ENCODE results near the gene PIK3C2G.
"Not testable (repeated sequence)": the region's sequence is repeated elsewhere in the genome, so short reads cannot be mapped to it uniquely, and the experiment has no call there.

The PIK3C2G gene

GRCh38 chr12:18254081-18254480 is 7.2 kb upstream of the PIK3C2G start:
- Histone ChIP-seq H3K36me3 (ENCODE audit: insufficient read depth, low read length) (no peaks in the 10 kb centered on the region), H3K4me1 (ENCODE audit: insufficient read depth, low read length) (no peaks in the 10 kb centered on the region), H3K4me3 (ENCODE audit: low read depth in 1 of 2, low read length in 2 of 2) (no peak overlapping the region), H3K9ac (ENCODE audit: low read length) (no peak overlapping the region), H3K27me3 (ENCODE audit: control insufficient read depth in 1 of 2, insufficient read depth in 2 of 2, low read length in 2 of 2) (no peaks in the 10 kb centered on the region), H3K27ac (ENCODE audit: low read depth, low read length) (no peak overlapping the region), H3K9me3 (ENCODE audit: low read length) (no peaks in the 10 kb centered on the region)

GRCh38 chr12:18255004-18255403 is 6.3 kb upstream of the PIK3C2G start:
- not testable (repeated sequence) for H3K4me1 ChIP-seq (ENCODE audit: insufficient read depth, low read length); H3K9ac ChIP-seq (ENCODE audit: low read length); H3K9me3 ChIP-seq (ENCODE audit: low read length); H3K27ac ChIP-seq (ENCODE audit: low read depth, low read length); H3K4me3 ChIP-seq (ENCODE audit: low read depth in 1 of 2, low read length in 2 of 2); H3K36me3 ChIP-seq (ENCODE audit: insufficient read depth, low read length); H3K27me3 ChIP-seq (ENCODE audit: control insufficient read depth in 1 of 2, insufficient read depth in 2 of 2, low read length in 2 of 2)

- Histone ChIP-seq H3K9me3 (ENCODE audit: low read length) (no peaks in the 10 kb centered on the region), H3K4me3 (ENCODE audit: low read depth in 1 of 2, low read length in 2 of 2) (no peak overlapping the region), H3K36me3 (ENCODE audit: insufficient read depth, low read length) (no peaks in the 10 kb centered on the region), H3K27ac (ENCODE audit: low read depth, low read length) (no peak overlapping the region), H3K4me1 (ENCODE audit: insufficient read depth, low read length) (no peaks in the 10 kb centered on the region), H3K27me3 (ENCODE audit: control insufficient read depth in 1 of 2, insufficient read depth in 2 of 2, low read length in 2 of 2) (no peaks in the 10 kb centered on the region), H3K9ac (ENCODE audit: low read length) (no peak overlapping the region)
Observed at GRCh38 chr12:18257251-18257650, 4.1 kb upstream of the PIK3C2G start.

GRCh38 chr12:18258929-18259328 is 2.4 kb upstream of the PIK3C2G start:
- H3K9ac ChIP-seq (ENCODE audit: low read length), result no peak overlapping the region
- no peaks in the 10 kb centered on the region for H3K36me3 ChIP-seq (ENCODE audit: insufficient read depth, low read length)
- H3K9me3 ChIP-seq (ENCODE audit: low read length), result no peaks in the 10 kb centered on the region
- H3K4me3 ChIP-seq (ENCODE audit: low read depth in 1 of 2, low read length in 2 of 2), result no peak overlapping the region
- H3K27me3 ChIP-seq (ENCODE audit: control insufficient read depth in 1 of 2, insufficient read depth in 2 of 2, low read length in 2 of 2), result no peaks in the 10 kb centered on the region
- H3K27ac ChIP-seq (ENCODE audit: low read depth, low read length), result no peak overlapping the region
- no peaks in the 10 kb centered on the region for H3K4me1 ChIP-seq (ENCODE audit: insufficient read depth, low read length)

- Histone ChIP-seq H3K9ac (ENCODE audit: low read length) (no peak overlapping the region), H3K4me1 (ENCODE audit: insufficient read depth, low read length) (no peaks in the 10 kb centered on the region), H3K27ac (ENCODE audit: low read depth, low read length) (no peak overlapping the region), H3K27me3 (ENCODE audit: control insufficient read depth in 1 of 2, insufficient read depth in 2 of 2, low read length in 2 of 2) (no peaks in the 10 kb centered on the region), H3K4me3 (ENCODE audit: low read depth in 1 of 2, low read length in 2 of 2) (no peak overlapping the region), H3K36me3 (ENCODE audit: insufficient read depth, low read length) (no peaks in the 10 kb centered on the region), H3K9me3 (ENCODE audit: low read length) (no peaks in the 10 kb centered on the region)
Observed at GRCh38 chr12:18259906-18260682, 1.2 kb upstream of the PIK3C2G start.

GRCh38 chr12:18261906-18262305 is 588 bp downstream of the PIK3C2G start:
- no peaks in the 10 kb centered on the region for H3K36me3 ChIP-seq (ENCODE audit: insufficient read depth, low read length)
- H3K9ac ChIP-seq (ENCODE audit: low read length), result no peak overlapping the region
- no peaks in the 10 kb centered on the region for H3K9me3 ChIP-seq (ENCODE audit: low read length)
- H3K27me3 ChIP-seq (ENCODE audit: control insufficient read depth in 1 of 2, insufficient read depth in 2 of 2, low read length in 2 of 2), result no peaks in the 10 kb centered on the region
- H3K27ac ChIP-seq (ENCODE audit: low read depth, low read length), result no peak overlapping the region
- no peak overlapping the region for H3K4me3 ChIP-seq (ENCODE audit: low read depth in 1 of 2, low read length in 2 of 2)
- H3K4me1 ChIP-seq (ENCODE audit: insufficient read depth, low read length), result no peaks in the 10 kb centered on the region

- Histone ChIP-seq H3K36me3 (ENCODE audit: insufficient read depth, low read length) (no peaks in the 10 kb centered on the region), H3K27ac (ENCODE audit: low read depth, low read length) (no peak overlapping the region), H3K4me3 (ENCODE audit: low read depth in 1 of 2, low read length in 2 of 2) (no peak overlapping the region), H3K9me3 (ENCODE audit: low read length) (no peaks in the 10 kb centered on the region), H3K27me3 (ENCODE audit: control insufficient read depth in 1 of 2, insufficient read depth in 2 of 2, low read length in 2 of 2) (no peaks in the 10 kb centered on the region), H3K9ac (ENCODE audit: low read length) (no peak overlapping the region), H3K4me1 (ENCODE audit: insufficient read depth, low read length) (no peaks in the 10 kb centered on the region)
Observed at GRCh38 chr12:18262514-18262913, 1.2 kb downstream of the PIK3C2G start.

GRCh38 chr12:18264581-18265075 is 3.3 kb downstream of the PIK3C2G start:
- H3K27ac ChIP-seq (ENCODE audit: low read depth, low read length), result no peak overlapping the region
- H3K9ac ChIP-seq (ENCODE audit: low read length), result no peak overlapping the region
- H3K4me3 ChIP-seq (ENCODE audit: low read depth in 1 of 2, low read length in 2 of 2), result no peak overlapping the region
- H3K36me3 ChIP-seq (ENCODE audit: insufficient read depth, low read length), result no peaks in the 10 kb centered on the region
- no peaks in the 10 kb centered on the region for H3K4me1 ChIP-seq (ENCODE audit: insufficient read depth, low read length)
- no peaks in the 10 kb centered on the region for H3K9me3 ChIP-seq (ENCODE audit: low read length)
- H3K27me3 ChIP-seq (ENCODE audit: control insufficient read depth in 1 of 2, insufficient read depth in 2 of 2, low read length in 2 of 2), result no peaks in the 10 kb centered on the region

- Histone ChIP-seq H3K9ac (ENCODE audit: low read length) (no peak overlapping the region), H3K4me3 (ENCODE audit: low read depth in 1 of 2, low read length in 2 of 2) (no peak overlapping the region), H3K36me3 (ENCODE audit: insufficient read depth, low read length) (no peaks in the 10 kb centered on the region), H3K4me1 (ENCODE audit: insufficient read depth, low read length) (no peaks in the 10 kb centered on the region), H3K27ac (ENCODE audit: low read depth, low read length) (no peak overlapping the region), H3K27me3 (ENCODE audit: control insufficient read depth in 1 of 2, insufficient read depth in 2 of 2, low read length in 2 of 2) (no peaks in the 10 kb centered on the region), H3K9me3 (ENCODE audit: low read length) (no peaks in the 10 kb centered on the region)
Observed at GRCh38 chr12:18267427-18268099, 6.2 kb downstream of the PIK3C2G start.

- no peak overlapping the region for H3K9ac ChIP-seq (ENCODE audit: low read length)
- no peaks in the 10 kb centered on the region for H3K9me3 ChIP-seq (ENCODE audit: low read length)
- no peaks in the 10 kb centered on the region for H3K27me3 ChIP-seq (ENCODE audit: control insufficient read depth in 1 of 2, insufficient read depth in 2 of 2, low read length in 2 of 2)
- no peak overlapping the region for H3K27ac ChIP-seq (ENCODE audit: low read depth, low read length)
- H3K4me3 ChIP-seq (ENCODE audit: low read depth in 1 of 2, low read length in 2 of 2), result no peak overlapping the region
- no peaks in the 10 kb centered on the region for H3K4me1 ChIP-seq (ENCODE audit: insufficient read depth, low read length)
- no peaks in the 10 kb centered on the region for H3K36me3 ChIP-seq (ENCODE audit: insufficient read depth, low read length)
Observed at GRCh38 chr12:18270958-18271460, 9.7 kb downstream of the PIK3C2G start.

- Histone ChIP-seq H3K4me1 (ENCODE audit: insufficient read depth, low read length) (no peaks in the 10 kb centered on the region), H3K27ac (ENCODE audit: low read depth, low read length) (no peak overlapping the region), H3K36me3 (ENCODE audit: insufficient read depth, low read length) (no peaks in the 10 kb centered on the region), H3K9ac (ENCODE audit: low read length) (no peak overlapping the region), H3K27me3 (ENCODE audit: control insufficient read depth in 1 of 2, insufficient read depth in 2 of 2, low read length in 2 of 2) (no peaks in the 10 kb centered on the region), H3K4me3 (ENCODE audit: low read depth in 1 of 2, low read length in 2 of 2) (no peak overlapping the region), H3K9me3 (ENCODE audit: low read length) (no peaks in the 10 kb centered on the region)
Observed at GRCh38 chr12:18275981-18276380, 14.7 kb downstream of the PIK3C2G start.

All from muscle layer of colon (tissue), 2 donors.